BLaER1 (cell line): ENCODE data around the gene PLAGL2.
"Not testable (repeated sequence)": the region's sequence is repeated elsewhere in the genome, so short reads cannot be mapped to it uniquely, and the experiment has no call there.

ENCODE experiments used
- H3K27ac ChIP-seq: shearing (Covaris generic); formaldehyde crosslinking; 2 replicates; pipeline ENCODE4 v1.8.1; 2022
- H3K27me3 ChIP-seq: shearing (Covaris generic); formaldehyde crosslinking; 2 replicates; pipeline ENCODE4 v1.8.1; 2022
- H3K36me3 ChIP-seq: shearing (Covaris generic); formaldehyde crosslinking; 2 replicates; pipeline ENCODE4 v1.8.1; 2022
- H3K4me1 ChIP-seq: shearing (Covaris generic); formaldehyde crosslinking; 2 replicates; pipeline ENCODE4 v1.8.1; 2022
- H3K4me2 ChIP-seq: shearing (Covaris generic); formaldehyde crosslinking; 2 replicates; pipeline ENCODE4 v1.8.1; 2022
- H3K4me3 ChIP-seq: shearing (Covaris generic); formaldehyde crosslinking; 2 replicates; pipeline ENCODE4 v1.8.1; 2022
- H3K9ac ChIP-seq: shearing (Covaris generic); formaldehyde crosslinking; 2 replicates; pipeline ENCODE4 v1.8.1; 2022
- H3K9me3 ChIP-seq: shearing (Covaris generic); formaldehyde crosslinking; 2 replicates; pipeline ENCODE4 v1.8.1; 2022
- H4K20me1 ChIP-seq: shearing (Covaris generic); formaldehyde crosslinking; 2 replicates; pipeline ENCODE4 v1.8.1; 2022
- Cebpa-rat ChIP-seq: shearing (Covaris generic); IDR thresholded peaks from 2 replicates; pipeline ENCODE4 v1.8.1; 2022

The PLAGL2 gene

DNA sequence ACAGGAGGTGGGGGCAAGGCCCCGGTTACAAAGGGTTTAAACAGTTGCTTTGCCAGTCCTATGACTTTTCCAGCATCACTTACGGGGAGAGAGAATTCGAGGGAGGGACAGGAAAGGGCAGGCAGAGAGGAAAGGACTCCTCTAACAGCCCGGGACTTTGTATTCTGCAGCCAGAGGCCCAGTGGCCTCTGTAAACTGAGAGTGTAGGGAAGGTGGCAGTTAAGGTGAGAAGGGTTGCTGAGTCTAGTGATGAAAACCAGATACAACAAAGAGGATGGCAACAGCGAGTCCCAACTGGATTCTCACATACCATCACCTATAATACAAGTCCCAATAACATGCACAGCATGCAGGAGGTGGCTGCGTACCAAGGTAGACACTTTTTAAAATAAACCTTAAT is 13.5 kb downstream of the PLAGL2 start:
- Histone ChIP-seq H3K27me3 (peaks cover 28% of the 10 kb centered on the region), H3K9ac (no peak overlapping the region), H3K9me3 (no peaks in the 10 kb centered on the region), H3K27ac (no peak overlapping the region), H3K36me3 (peaks cover 71% of the 10 kb centered on the region), H4K20me1 (peaks cover 100% of the 10 kb centered on the region), H3K4me3 (no peak overlapping the region), H3K4me2 (no peak overlapping the region), H3K4me1 (peaks cover 23% of the 10 kb centered on the region)
- TF ChIP-seq Cebpa-rat: no peak

DNA sequence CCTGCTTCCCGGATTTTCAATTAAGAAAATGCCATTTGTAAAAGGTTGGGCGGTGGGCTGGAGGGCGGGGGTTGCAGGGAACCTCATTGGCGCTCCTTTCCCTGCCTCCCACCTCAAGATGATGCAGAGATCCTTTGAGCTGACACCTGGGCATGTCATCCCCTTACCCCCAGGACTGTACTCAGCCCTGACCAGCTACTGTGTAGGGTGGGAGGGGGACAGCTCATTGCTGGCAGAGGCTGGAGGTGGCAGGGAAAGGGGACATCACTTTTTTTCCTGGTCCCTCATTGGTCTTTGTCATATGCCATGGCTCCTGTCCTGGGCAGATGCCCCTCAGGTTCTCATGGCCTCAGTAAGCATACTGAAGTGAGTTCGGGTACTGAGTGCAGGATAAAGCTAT is 14.2 kb downstream of the PLAGL2 start:
- H3K4me2 ChIP-seq, H3K27ac ChIP-seq: not testable (repeated sequence)

GRCh38 chr20:32192698-32193097 is 14.8 kb downstream of the PLAGL2 start:
- Histone ChIP-seq H3K4me2 (no peak overlapping the region), H3K27me3 (peaks cover 29% of the 10 kb centered on the region), H3K36me3 (peaks cover 58% of the 10 kb centered on the region), H3K27ac (no peak overlapping the region), H3K4me1 (peaks cover 29% of the 10 kb centered on the region), H3K4me3 (no peak overlapping the region), H3K9me3 (no peaks in the 10 kb centered on the region), H3K9ac (no peak overlapping the region), H4K20me1 (peaks cover 99% of the 10 kb centered on the region)
- TF ChIP-seq Cebpa-rat: no peak

More for the DNA sequence above, 14.2 kb downstream of the PLAGL2 start:
- peaks cover 29% of the 10 kb centered on the region for H3K27me3 ChIP-seq
- H3K36me3 ChIP-seq: peaks cover 65% of the 10 kb centered on the region
- H4K20me1 ChIP-seq: peaks cover 100% of the 10 kb centered on the region
- not testable (repeated sequence) for H3K9me3 ChIP-seq, H3K4me3 ChIP-seq, H3K9ac ChIP-seq
- peaks cover 29% of the 10 kb centered on the region for H3K4me1 ChIP-seq

DNA sequence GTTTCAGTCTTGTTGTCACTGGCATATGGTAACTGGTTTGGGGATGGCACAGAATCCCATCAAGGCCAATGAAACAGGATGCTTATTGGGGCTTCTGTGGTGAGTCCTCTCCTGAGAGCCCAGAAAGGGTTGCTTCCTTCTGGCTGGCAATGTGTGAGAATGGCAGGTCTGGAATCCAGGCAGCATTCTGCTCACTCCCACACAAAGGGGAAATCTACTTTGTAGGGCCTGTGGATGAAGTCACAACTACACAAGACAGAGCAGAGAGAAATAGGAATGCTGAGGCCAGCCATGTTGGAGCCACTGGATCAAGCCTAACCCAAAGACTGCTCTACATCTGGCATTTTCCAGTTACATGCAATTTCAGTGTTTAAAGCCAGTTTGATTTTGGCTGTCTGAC is 15.7 kb downstream of the PLAGL2 start:
- H3K4me3 ChIP-seq: no peak overlapping the region
- peaks cover 29% of the 10 kb centered on the region for H3K4me1 ChIP-seq
- peaks cover 29% of the 10 kb centered on the region for H3K27me3 ChIP-seq
- peaks cover 50% of the 10 kb centered on the region for H3K36me3 ChIP-seq
- H3K9me3 ChIP-seq: no peaks in the 10 kb centered on the region
- no peak overlapping the region for H3K27ac ChIP-seq
- no peak for TF ChIP-seq Cebpa-rat
- no peak overlapping the region for H3K4me2 ChIP-seq
- no peak overlapping the region for H3K9ac ChIP-seq
- peaks cover 91% of the 10 kb centered on the region for H4K20me1 ChIP-seq

- H4K20me1 ChIP-seq: peaks cover 86% of the 10 kb centered on the region
- peaks cover 46% of the 10 kb centered on the region for H3K36me3 ChIP-seq
- H3K4me3 ChIP-seq: no peak overlapping the region
- no peak overlapping the region for H3K27ac ChIP-seq
- peaks cover 29% of the 10 kb centered on the region for H3K4me1 ChIP-seq
- peak overlapping the region; percentile 83; the same call in 1 of the 2 replicates for H3K4me2 ChIP-seq
- no peaks in the 10 kb centered on the region for H3K9me3 ChIP-seq
- peaks cover 29% of the 10 kb centered on the region for H3K27me3 ChIP-seq
- TF ChIP-seq Cebpa-rat: no peak
- no peak overlapping the region for H3K9ac ChIP-seq
Measured at GRCh38 chr20:32191422-32191821, 16.1 kb downstream of the PLAGL2 start.

GRCh38 chr20:32190616-32191415 is 16.7 kb downstream of the PLAGL2 start:
- H3K9me3 ChIP-seq: no peaks in the 10 kb centered on the region
- peak overlapping the region; percentile 77 for H3K4me3 ChIP-seq
- H3K4me1 ChIP-seq: peaks cover 29% of the 10 kb centered on the region
- peak overlapping the region; percentile 83 for H3K4me2 ChIP-seq
- TF ChIP-seq Cebpa-rat: no peak
- peaks cover 80% of the 10 kb centered on the region for H4K20me1 ChIP-seq
- peak overlapping the region; percentile 80 for H3K27ac ChIP-seq
- peak overlapping the region; percentile 83 for H3K9ac ChIP-seq
- H3K36me3 ChIP-seq: peaks cover 40% of the 10 kb centered on the region
- peaks cover 29% of the 10 kb centered on the region for H3K27me3 ChIP-seq

DNA sequence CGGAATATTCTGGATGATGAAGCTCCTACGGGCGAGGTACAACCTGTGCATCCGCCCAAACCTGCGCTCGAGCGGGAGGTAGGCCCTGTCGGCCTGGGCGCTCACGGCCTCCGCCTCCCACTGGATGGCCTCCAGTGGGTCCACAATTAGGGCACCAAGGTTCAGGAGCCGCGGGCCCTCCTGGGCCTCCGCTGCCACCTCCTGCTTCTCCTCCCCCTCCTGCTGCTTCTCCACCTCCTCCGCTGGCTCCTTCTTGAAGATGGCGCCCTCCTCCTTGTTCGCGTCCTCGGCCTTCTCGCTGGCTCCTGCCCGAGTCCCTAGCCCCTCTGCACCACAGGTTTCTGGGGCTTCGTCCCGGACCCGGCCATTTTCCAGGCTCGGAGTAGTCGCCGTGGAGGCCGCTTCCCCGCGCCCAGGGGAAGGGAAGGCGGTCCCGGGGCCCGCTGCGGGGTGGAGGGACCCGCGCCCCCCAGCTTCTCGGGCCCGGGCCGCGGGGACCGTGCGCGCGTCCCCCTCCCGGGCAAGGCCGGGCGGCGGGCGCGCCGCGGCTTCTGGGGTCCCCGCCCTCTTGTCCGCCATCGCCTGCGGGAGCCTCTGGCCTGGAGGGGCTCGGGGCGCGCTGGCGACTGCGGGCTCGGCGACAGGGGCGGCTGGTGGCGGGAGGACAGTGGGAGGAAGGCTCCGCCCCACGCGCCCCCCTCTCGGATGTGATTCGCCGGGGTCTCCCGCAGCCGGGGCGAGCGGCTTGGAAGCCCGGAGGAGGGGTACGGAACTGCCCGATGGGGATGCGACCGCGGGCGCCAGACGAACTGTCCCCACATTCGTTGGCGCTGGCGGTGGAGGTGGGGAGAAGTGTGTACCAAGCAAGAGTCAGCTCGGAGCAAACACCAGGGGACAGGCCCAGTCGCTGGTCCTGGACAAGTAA is 17.6 kb downstream of the PLAGL2 start:
- TF ChIP-seq Cebpa-rat: no peak
- Histone ChIP-seq H3K27ac (peak overlapping the region; percentile 80), H3K27me3 (peaks cover 29% of the 10 kb centered on the region)

DNA sequence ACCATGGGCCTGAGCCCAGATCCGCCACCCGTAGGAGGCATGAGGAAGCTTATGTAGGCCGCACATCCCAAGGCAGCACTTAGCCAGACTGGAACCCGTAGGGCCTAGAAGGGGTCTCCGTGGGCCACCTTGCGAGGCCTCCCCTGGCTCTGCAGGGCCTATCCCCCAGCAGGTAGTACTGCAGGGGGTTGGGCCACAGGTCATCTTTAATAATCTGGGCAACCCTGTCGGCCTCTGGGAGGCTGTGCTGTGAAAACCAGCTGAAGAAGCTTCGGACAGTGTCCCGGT is 18.5 kb downstream of the PLAGL2 start:
- TF ChIP-seq Cebpa-rat: no peak
- peaks cover 22% of the 10 kb centered on the region for H3K36me3 ChIP-seq
- peaks cover 29% of the 10 kb centered on the region for H3K27me3 ChIP-seq
- H3K4me3 ChIP-seq: peak overlapping the region; percentile 77; the same call in 1 of the 2 replicates
- peaks cover 37% of the 10 kb centered on the region for H3K4me1 ChIP-seq
- H3K9me3 ChIP-seq: no peaks in the 10 kb centered on the region
- peaks cover 63% of the 10 kb centered on the region for H4K20me1 ChIP-seq
- H3K27ac ChIP-seq: 0 out of 2 replicates have a peak overlapping the region, but pooled peaks have one; percentile 80
- peak overlapping the region; percentile 83 for H3K4me2 ChIP-seq
- H3K9ac ChIP-seq: peak overlapping the region; percentile 83; the same call in 1 of the 2 replicates

More for the DNA sequence above, 17.6 kb downstream of the PLAGL2 start:
- Histone ChIP-seq H4K20me1 (peaks cover 71% of the 10 kb centered on the region), H3K9ac (peak overlapping the region; percentile 83), H3K36me3 (peaks cover 31% of the 10 kb centered on the region), H3K9me3 (no peaks in the 10 kb centered on the region), H3K4me2 (peak overlapping the region; percentile 83), H3K4me1 (peaks cover 29% of the 10 kb centered on the region), H3K4me3 (peak overlapping the region; percentile 77)

GRCh38 chr20:32188376-32189122 is 19.0 kb downstream of the PLAGL2 start:
- Histone ChIP-seq H3K4me3 (no peak overlapping the region), H3K4me1 (peaks cover 41% of the 10 kb centered on the region), H4K20me1 (peaks cover 57% of the 10 kb centered on the region), H3K27ac (no peak overlapping the region), H3K4me2 (peak overlapping the region; percentile 83), H3K27me3 (peaks cover 29% of the 10 kb centered on the region), H3K9me3 (no peaks in the 10 kb centered on the region), H3K9ac (no peak overlapping the region), H3K36me3 (peaks cover 17% of the 10 kb centered on the region; the same call in 1 of the 2 replicates)
- no peak for TF ChIP-seq Cebpa-rat
